Activated CD4-positive, alpha-beta T cell treated with anti-CD3 and anti-CD28 coated beads, Interleukin-2, amount 50 U/mL, for 48 hours (primary cell): ENCODE results near the gene SHTN1.

ENCODE experiments used
- DNase-seq, 2 experiments: peaks; one replicate each; pipeline ENCODE4 v3.0.0-alpha.2; 2020

The SHTN1 gene

DNA sequence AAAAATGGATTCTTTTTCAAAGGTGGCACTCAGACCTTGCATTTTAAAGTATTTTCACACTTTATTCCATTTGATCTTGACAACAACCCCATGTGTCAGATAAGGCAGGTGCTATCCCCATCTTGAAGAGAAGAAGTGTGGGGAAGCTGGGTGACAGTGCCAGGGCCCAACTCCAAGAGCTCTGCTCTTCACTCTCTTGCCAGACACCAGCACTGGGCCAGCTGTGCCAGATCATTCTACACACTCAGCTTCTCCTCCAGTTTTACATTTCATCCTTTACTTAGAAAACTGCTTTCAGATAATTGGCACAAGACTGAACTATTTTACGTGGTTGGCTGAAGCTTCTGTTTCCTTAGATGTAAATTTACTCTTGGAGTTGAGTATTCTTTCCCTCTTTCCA lies 91.3 kb downstream of the SHTN1 start:
- no peak for DNase-seq

DNA sequence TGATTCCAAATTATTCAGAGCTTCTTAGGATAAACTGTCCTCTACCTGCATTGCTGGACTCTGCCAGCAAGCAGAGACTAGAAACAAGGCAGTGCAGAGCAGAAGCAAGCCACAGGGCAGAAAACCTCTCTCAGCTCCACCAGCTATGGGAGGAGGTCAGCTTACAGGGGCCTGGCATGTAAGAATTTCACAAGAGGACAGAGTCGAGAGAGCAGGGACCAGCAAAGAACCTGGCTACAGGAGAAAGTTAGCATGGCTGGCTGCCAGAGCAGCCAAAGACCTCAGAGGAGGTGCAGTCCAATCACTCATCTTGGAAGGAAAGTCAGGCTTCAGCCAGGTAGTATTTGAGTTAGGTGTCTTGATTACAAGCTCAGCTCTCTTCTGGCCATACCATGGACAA lies 92.8 kb downstream of the SHTN1 start:
- DNase-seq = no peak

DNA sequence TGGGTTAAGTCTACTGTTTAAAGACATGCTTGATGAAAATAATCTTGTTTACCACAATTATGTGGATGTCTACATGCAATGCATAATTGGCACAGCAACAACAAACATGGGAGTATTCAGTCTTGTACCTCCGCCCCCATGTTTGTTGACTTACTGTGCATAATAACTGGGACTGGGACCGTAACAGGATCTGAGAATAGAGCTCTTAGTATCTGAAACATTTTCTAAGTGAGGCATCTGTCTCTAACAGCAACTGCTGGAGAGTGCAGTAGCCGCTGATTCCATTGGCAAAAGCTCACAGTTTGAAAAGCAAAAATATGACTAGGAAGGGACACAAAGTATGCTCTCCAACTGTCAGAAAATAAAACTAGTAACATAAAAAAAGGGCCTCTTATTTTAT lies 94.1 kb downstream of the SHTN1 start:
- DNase-seq = no peak

DNA sequence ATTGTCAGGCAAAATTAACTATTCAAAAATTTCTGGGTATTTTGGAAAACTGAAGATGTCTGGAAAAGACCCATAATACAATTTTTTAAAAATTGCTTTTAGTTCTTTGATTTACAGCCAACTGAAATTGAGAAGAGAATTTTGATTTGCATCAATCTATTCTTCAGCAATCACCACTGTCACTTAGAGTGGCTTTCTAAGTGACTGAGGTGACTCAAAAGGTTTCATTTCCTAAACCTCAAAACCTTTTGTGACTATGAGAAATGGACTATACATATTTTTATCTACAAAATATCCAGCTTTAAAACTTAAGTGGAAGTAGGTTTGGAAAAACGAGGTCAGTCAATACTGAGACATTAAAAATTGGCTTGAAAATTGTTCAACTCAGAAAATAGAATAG lies 95.7 kb downstream of the SHTN1 start:
- no peak for DNase-seq

DNA sequence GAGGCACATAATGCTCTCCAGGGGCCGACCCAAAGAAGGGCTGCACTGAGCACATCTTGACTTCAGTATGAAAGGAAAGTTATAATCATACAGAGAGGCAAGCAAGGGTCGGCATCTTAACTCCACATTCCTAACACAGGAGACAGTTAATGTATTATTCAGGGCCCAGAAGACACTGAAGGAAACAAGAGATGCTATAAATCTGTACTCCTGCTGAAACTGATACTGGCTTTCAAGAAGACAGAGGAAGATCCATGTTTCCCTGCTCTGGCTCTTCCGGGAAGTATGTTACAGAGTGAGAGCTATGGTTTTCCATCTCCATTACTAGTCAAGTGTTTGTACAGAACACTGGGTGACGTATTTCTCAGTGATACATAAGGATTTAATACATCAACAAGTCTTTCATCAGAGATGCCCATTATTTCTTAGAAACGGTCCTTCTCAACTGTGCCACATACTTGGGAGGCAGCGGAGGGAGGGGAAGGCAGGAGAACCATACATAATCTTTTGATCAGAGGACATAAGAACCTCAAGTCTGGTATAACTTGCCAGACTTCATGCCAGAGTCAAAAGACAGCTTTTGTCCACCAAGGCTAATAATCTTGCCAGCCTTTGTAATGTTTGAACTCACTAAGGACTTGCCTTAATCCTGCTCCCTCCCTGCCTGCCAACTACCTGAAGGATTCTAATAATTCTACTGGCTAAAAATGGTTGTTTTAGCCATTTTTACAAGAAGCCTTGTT lies 97.6 kb downstream of the SHTN1 start:
- DNase-seq = no peak

DNA sequence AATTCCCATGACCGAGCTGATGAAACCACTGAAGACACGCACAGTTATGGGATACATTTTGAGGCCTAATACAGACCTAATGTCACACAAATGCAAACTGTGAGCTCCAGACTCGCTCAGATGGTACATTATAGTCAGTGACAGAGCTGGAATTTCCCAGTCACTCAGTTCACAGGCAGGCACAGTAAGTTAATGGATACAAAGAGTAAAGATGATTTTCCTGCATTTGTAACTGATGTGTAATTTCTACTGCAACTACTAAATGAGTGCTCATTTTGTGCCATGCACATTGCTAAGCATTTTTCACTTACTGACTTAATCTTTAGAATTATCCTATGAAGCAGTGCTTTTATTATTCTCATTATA lies 99.2 kb downstream of the SHTN1 start:
- DNase-seq = no peak

DNA sequence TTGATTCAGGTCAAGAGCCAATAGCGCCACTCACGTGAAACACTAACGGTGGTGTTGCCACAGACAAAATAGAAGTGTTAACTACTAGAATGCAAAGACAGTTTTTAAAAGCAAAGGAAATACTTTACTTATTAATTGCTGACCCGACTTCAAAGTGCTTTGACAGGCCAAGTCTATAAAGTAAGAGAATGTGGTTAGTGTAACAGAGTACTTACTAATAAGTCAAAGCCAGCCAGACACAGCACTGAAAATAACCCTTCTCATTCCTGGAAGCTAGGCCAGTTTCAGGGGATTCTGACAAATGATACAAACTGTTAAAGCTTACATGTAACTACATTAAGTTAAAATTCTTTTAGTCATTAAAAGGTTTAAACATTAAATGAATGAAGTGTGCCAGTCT lies 105.4 kb downstream of the SHTN1 start:
- DNase-seq = no peak

DNA sequence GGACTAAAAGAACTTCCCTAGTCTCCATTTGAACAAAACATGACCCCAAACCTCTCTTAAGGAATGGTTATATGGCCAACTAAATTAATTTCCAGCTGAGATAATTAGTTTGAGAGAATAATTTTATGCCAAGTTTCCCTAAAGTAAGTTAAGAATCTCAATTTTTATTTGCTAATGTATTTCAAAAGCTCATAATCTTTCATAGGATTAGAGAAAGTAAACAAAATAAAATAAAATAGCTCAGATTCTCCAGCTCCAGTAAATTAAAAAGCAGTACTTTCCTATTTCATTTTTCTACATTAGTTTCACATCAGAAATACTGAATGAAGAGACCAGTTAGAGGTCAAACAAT lies 111.3 kb downstream of the SHTN1 start:
- no peak for DNase-seq

DNA sequence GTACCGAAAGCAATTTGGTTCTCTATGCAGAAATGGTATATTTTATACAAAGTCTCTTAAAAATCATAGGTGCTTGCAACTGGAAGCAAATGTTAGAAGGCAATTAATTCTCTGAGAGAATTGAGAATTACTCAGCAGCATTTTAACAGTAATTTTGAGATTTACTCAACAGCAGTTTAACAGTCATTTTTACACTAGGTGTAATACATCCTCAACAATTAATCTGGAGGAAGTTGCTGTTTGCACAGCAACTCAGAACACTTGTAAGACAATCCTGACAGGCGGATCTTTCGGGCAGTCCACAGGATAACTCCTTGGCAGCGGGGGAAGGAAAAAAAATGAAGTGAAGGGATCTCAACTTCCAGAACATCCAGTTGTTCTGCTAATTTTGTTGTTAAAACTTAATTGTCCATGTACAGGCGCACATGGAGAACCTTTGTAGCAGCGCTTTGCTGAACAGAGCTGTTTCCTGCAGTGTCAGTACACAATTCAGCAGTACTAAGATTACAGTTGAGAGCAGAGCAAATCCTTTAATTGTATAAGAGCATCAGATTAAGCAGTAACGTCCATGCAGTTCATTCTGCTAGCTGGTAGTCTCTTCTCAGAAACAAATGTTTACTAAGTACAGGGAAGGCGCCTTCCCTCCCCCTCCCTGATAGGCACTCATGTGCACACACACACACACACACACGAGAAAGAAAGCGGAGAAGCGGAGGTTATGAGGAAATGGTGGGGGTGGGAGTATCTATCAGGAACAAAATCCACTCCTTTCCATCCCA lies 111.9 kb downstream of the SHTN1 start:
- DNase-seq = no peak

DNA sequence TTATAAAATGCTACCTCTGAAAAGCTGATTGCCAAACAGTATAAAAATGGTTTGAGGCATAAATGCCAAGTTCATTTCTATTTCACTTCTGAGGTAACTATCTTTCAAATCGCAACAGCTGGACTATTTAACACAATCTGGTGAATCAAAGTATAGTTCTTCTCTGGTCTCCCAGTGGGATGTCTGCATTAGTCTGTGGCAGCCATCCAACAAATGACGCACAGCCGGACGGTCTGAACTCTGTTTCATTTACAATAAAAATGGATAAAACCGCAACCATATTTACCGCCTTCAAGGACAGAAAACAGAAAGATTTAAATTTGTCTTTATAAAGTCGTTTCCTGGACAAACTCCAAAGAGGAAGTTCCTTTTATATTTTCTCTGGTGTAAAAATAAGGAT lies 113.8 kb downstream of the SHTN1 start:
- no peak for DNase-seq

DNA sequence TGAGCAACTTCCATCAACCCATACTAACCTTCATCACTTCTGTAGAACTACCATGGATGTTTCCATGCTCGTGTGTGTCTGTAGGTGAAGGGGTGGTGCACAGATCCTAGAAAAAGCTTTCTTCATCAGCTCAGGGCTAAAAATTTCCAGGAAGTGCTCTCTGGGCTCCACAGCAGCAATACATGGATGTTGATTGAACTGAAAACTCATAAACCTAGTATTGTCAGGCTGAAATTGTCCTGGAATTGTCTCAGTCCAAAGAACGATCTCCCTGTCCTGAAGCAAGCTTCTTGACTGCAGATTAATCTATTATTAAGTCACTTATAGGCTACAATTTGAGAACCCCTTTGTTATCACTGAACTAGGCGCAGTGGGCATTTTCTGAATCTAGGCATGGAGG lies 115.9 kb downstream of the SHTN1 start:
- no peak for DNase-seq

DNA sequence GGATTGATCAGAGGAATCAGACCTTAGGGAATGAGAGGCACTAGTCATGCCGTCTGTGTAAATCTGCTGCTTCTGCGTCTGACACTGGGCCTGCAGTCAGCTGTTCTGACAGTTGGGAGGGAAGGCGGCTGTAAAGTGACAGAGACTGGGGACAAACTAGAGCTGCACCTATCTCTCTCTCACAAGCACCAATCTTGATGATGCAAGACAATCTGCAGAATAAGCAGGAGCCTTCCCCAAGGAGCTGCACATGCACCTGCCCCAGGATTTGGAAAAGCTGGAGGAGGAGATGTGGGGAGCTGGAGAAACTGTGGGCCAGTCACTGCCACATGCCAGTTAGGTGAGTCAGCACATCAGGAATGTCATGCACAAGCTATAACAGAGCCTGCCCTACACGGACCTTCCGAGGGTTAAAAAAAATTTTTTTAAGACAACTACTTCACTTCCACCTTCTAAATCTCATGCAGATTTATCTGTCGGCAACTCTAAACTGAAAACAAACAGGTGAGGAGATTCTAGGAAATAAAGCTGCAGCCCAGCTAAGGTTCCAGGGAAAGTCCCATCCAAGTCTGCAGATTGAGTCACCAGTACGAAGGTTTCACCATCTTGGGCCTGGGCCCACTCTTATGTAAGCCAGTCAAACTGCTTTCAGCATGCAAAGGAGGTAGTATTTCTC lies 116.5 kb downstream of the SHTN1 start:
- DNase-seq = no peak

DNA sequence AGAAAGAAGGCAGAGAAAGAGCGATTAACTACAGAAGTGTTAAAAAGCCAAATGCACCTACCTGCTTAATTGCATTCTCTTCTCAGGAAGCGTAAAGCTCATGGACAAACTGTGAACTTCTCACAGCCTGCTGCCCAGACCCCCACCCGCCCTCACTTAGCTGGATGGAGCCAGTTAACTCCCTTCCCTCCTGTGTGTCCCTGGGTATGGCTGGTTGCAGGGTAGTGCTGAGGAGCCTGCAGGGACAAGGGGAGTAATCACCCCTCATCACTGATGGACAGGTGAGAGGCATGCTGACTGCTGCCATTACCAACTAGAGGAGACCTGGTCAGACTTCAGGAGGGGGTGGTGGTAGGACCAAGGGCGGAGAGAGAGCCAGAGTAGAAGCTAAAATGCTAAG lies 118.2 kb downstream of the SHTN1 start:
- DNase-seq = no peak

DNA sequence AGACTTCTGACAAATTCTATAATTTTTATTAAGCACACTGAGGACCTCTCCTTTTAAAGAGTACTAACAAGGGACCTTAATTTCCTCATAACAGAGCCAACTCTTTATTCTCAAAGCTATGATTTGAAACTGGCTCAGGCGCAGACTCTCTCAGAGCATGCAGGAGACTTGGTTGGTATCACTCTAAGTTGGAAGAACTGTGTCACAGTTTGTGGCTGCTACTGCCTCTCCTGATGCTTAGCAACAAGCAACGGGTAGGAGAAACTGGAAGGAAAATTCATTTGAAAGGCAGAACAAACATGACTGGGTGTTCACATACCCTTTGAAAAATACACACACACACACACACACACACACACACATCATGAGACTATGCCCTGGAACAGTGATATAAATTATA lies 122.3 kb downstream of the SHTN1 start:
- DNase-seq = no peak

DNA sequence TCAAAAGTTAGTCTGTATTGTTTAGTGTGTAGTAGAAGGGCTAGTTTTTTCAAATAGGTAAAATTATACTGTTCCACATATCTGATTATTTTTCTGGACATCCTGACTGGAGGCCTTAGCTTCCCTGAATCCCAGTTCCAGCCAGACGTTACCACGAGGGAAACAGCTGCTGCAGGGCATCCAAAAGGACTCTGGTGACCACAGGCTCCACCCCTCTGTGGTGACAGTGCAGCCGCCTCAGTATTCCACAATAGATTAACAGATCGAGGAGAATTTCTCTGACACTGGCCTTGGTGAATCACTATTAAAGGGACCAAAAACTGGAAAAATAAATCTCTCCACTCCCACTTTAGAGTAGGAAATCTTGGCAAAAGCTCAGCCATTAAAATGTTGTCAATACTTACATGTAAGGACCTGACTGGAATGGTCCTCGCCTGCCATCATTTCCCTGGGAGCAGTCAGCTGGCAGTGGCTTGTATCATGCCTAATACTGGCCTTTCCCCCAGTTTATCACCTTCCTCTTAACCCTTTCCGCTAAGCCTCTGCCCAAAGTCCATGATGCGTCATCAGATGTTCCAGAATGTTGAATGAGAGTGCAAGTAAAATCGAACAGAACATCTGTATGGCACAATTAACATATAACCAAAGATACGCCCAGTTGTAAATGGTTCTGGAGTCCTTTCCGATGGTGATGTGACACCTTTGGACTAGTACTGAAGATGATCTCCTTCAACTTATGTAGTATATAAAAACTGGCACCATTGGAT lies 124.1 kb downstream of the SHTN1 start:
- DNase-seq = no peak

DNA sequence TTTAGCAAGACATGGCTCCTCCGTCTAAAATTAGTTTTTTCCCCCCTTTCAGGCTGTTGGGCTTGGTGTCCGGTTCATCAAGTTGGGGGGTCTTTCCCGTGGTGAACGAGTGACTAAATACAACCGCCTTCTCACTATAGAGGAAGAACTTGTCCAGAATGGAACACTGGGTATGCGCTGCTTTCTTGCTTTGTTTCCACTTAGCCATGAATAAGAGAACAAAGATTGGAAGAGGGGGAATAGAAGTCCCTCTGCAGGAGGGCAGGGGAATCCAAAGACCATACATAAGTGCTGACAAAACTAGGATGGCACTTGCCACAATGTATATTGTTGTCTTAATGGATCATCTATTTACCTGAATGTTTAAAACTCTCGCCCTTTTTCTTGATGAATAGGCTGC lies 125.2 kb downstream of the SHTN1 start:
- no peak for DNase-seq

DNA sequence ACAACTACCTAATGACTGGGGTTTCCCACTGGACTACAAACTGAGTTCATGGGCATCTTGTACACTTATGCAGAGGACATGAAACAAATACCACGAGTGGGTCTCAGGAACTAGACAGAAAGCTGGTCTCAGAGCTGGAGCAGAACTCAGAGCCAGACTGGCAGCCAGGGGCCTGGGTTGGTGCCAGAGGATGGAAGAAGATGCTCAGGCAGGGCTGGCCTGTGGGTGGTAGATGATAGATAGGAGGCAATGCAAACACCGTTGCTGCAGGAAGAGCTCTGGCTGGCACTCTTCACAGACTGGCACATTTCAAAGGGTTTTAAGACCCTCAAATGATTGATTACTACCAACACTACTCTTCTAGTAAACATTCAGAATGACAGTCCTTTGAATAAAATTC lies 126.9 kb downstream of the SHTN1 start:
- no peak for DNase-seq

DNA sequence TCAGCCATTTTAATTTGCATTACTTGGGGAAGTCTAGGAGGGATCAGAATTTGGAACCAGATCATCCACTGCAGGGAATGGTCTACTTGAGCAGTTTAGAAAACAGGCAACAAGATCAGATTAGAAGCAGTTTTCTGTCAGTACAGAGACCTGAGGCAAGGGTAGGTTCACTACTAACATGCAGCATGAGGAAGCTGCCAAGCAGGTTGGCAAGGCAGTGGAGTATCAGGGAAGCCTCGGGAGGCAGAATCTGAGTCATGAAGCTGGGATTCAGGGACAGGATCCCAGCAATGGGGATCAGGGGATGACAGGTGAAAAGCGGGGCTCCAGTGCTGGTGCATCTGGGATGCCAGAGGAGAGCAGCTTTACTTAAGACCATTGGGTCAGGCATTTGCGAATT lies 127.6 kb downstream of the SHTN1 start:
- DNase-seq = no peak

DNA sequence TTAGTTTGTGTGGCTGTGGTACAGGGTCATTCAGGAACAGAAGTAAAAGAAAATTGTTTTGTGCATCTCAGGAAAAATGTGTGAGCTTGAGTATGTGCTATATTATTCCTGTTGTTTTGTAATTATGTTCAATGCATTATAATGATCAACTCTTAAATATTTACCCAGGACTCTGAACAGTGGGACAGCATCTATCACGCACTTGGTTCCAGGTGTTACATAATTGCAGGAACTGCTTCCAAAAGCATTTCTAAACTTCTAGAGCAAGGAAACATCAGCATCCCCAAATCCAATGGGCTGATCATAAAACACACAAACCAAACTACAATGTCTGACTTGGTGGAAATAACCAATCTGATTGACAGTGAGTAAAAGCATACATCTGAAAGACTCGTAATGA lies 129.1 kb downstream of the SHTN1 start:
- DNase-seq = no peak

DNA sequence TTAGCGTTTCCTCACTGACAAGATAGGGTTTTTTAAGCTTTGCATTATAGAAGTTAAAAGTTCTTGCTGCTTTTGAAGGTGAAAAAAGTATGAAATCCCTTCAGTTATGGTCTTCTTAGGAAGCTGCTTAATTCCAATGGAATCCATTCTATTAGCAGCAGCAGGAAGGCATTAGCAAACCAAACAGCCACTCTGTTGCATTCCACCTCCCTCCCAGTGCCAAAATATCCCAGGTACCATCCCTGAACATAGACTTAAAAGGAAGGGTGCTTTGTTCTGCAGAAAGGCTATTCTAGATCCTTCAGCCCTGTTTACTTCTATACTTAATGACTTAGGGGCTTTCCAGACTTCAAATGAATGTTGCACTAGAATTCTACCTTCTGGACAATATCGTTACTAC lies 131.9 kb downstream of the SHTN1 start:
- DNase-seq = no peak

DNA sequence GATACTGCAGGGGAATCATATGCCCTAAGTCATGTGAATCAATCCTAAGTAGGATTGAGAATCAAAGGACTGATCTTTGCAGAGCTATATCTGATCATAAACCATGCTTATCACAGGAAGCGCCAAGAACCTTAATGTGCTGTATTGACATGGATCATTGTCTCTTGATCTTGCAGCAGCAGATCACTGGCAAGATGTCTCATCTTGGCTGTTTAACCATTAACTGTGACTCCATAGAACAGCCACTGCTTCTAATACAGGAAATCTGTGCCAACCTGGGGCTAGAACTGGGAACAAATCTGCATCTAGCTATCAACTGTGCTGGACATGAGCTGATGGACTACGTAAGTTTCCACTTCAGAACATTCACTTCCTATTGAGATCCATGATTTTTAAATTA lies 134.0 kb downstream of the SHTN1 start:
- no peak for DNase-seq

DNA sequence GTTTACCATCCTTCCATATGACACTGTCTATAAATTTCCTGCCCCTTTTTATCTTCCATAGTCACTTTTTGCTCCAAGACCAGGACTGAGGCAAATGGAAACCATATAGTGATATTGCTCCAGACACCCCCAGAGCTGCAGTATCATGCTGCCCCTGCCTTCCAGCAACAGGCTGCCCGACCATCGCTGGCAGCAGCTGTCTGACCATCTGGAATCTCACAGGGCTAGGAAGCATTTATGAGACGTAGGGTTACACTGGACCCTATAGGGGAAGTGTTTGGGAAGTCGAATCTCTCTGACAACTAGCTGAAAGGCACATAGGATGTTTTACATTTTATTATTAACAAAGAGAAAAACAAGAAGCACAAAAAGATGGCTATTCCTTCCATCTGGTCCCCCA lies 136.3 kb downstream of the SHTN1 start:
- no peak for DNase-seq

DNA sequence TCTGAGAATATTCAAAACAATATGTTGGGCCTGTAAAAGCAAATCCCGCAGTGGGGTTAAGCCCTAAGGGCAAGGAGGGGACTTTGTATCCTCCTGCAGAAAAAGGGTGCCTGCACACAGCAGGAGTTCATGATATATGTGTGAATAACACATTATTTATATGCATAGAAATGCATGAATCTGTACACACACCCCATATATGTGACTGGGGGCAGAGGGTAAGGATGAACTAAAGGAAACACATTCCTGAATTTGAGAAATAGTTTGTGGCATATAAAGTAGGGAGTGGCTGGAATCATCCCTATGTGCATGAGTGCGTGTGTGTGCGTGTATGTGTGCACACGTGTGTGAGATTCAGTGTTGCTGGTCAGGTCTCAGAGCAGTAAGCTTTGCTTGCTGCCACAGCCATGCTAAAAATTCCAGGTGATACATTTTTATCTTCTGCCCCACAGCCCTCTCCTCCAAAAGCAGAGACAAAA lies 136.8 kb downstream of the SHTN1 start:
- DNase-seq = no peak
